Mucosa of descending colon (tissue), 3 donors: ENCODE measurements around the gene CEND1. TPM values are rescaled to one million over a fixed set of nuclear protein-coding genes. Genes with fewer than 3 reads are reported as not detected.

ENCODE experiments used
- ATAC-seq: fragments of 200-7000 bp; cut with Tn5 transposase; one replicate; pipeline ENCODE4 v1.9.1; 2020; ENCODE audit warnings: mild to moderate bottlenecking, moderate library complexity
- DNase-seq, 3 donors: peaks; one replicate each; pipeline ENCODE4 v3.0.0-alpha.2; 2020
- H3K36me3 ChIP-seq: fragments of 200-600 bp; one replicate; pipeline ENCODE4 v1.8.0; 2021; ENCODE audit warnings: low read depth, mild to moderate bottlenecking
- H3K4me1 ChIP-seq: fragments of 200-600 bp; one replicate; pipeline ENCODE4 v1.8.0; 2021; ENCODE audit warnings: low read depth, mild to moderate bottlenecking
- H3K4me3 ChIP-seq: fragments of 200-600 bp; one replicate; pipeline ENCODE4 v1.8.0; 2021; ENCODE audit warnings: mild to moderate bottlenecking
- H3K9me3 ChIP-seq: fragments of 200-600 bp; one replicate; pipeline ENCODE4 v1.8.0; 2021; ENCODE audit warnings: mild to moderate bottlenecking
- intact Hi-C, 2 donors: fragments of 100-400 bp; cut with DNase I in 1 of 2; cut with micrococcal nuclease in 1 of 2; formaldehyde crosslinking; loops; one replicate each; pipeline versions ENCODE4 v1.11.0 to v1.11.1; 2022; cut with DNase I, micrococcal nuclease
- total RNA-seq, 3 donors: library from RNA; stranded (reverse); fragmentation: NEBNext Ultra II Directional in 2 of 3; extraction: Animal tissue kit (Norgen Biotek cat#: 25700) in 2 of 3; gene quantifications; one replicate each; pipeline versions ENCODE4 v1.2.1 to v1.2.4, GENCODE V29; 2021 to 2023
- TF ChIP-seq, protein P1 (sequence below): fragments of 200-600 bp; IDR thresholded peaks from one replicate; pipeline ENCODE4 v1.8.0; 2022; ENCODE audit warnings: antibody characterized with exemption, mild to moderate bottlenecking
- donor health status: DM: no; HTN: no; CAD: no; lungs with moderate emphysema.
- donor health status: DM: no; HTN: no; CAD: no.
- donor health status: DM: no; HTN: yes; CAD: no.

CEND1 gene
- total RNA-seq, 3 donors from 2014 or later, result 0.34 to 2.2 TPM; not detected in 1

DNA sequence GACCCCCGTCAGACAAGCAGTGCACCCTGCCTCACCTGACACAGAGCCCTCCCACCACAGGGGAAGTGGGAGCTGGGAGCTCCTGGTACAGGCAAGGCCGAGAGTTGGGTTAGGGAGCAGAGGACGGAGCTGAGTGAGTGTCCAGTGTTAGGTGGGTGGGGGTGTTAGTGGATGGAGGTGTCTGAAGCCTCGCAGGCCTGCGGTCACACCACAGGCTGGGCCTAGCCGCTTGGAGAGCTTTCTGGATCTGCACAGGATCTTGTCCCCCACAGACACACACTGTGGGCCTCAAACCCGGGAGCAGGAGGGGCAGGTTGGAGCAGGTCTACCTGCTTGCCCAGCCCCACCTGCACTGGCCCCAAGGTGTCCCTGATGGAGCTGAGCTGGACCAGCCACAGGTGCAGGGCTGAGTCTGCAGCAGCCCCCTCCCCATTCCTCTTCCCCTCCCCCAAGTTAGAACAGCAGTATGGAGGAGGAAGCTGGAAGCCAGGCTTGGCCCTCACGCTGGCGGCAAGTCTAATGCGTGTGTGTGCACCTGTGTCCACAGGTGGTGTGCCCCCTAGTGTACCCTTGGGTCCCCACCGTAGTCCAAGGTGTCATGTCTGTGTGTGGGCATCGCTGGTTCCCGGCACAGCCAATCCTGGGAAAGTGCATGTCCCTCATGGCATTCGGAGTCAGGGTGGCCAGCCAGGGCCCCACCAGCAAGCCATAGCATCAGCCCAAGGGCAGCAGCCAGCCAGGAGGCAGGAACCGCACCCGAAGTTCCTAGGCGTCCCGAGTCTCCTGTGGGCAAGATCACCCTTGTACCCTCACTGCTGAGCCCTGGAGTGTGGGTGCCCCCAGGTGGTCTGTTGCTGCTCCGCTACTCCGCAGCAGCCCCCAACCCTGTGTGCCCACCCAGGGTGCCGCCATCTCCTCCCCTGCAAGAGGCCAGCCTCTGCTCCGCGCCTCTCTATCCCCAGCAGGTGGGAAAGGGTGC lies 10.6 kb downstream of the CEND1 start:
- intact Hi-C loops, result no loop called here
- H3K4me3 ChIP-seq, result no peak overlapping the region
- TF ChIP-seq, protein P1, sequence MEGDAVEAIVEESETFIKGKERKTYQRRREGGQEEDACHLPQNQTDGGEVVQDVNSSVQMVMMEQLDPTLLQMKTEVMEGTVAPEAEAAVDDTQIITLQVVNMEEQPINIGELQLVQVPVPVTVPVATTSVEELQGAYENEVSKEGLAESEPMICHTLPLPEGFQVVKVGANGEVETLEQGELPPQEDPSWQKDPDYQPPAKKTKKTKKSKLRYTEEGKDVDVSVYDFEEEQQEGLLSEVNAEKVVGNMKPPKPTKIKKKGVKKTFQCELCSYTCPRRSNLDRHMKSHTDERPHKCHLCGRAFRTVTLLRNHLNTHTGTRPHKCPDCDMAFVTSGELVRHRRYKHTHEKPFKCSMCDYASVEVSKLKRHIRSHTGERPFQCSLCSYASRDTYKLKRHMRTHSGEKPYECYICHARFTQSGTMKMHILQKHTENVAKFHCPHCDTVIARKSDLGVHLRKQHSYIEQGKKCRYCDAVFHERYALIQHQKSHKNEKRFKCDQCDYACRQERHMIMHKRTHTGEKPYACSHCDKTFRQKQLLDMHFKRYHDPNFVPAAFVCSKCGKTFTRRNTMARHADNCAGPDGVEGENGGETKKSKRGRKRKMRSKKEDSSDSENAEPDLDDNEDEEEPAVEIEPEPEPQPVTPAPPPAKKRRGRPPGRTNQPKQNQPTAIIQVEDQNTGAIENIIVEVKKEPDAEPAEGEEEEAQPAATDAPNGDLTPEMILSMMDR, result no peak
- ATAC-seq (no peak), DNase-seq (peak in 1 of 3 donors; percentile 51)
- H3K4me1 ChIP-seq, result peaks cover 29% of the 10 kb centered on the region
- H3K36me3 ChIP-seq, result no peaks in the 10 kb centered on the region
- H3K9me3 ChIP-seq, result no peaks in the 10 kb centered on the region

DNA sequence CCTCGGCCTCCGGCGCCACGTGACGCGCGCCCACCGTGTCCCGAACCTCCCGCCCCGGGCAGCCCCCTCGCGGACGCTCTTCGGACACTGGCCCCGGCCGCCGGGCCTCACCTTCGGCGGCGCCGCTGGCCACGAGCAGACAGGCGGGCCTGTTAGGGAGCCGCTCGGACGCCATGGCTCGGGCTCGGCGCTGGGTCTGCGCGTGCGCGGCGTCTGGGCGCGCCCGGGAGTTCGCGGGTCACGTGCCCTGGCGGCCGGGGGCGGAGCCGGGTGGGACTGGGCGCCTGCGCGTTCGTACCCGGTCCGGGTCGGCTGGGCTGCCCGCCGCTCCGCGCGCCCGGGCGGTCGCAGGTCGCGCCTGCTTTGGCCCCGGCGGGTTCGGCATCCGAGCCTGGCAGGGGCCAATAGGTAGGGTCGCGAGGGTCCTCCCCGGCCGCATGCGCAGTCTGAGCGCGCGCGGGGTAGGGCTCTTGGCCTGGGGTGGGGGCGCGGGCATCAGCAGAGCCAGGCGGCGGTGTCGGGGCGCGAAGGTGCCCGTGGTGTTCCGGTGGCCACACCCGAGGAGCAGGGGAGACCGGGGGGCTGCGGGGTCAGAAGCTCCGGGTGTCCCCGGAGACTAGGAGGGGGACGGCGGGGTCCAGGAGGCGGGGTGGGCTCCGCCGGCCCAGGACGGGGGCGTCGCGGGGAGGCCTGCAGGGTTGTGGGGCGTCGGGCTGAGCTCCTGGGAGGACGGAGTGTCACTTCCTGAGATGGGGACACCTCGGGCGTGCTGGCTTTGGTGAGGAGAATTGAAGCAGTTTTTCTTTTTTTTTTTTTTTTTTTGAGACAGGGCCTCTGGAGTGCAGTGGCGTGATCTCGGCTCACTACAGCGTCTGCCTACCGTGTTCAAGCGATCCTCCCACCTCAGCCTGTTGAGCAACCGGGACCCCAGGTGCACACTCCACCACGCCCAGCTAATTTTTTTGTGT lies 12.3 kb downstream of the CEND1 start, which contains the start of gene GATD1:
TSS of gene GATD1 (minus strand) at position 200 of the 968 bp plus-strand sequence. CDS start at position 175, 25 bp downstream.
- peaks cover 23% of the 10 kb centered on the region for H3K4me1 ChIP-seq
- intact Hi-C loops, result no loop called here

DNA sequence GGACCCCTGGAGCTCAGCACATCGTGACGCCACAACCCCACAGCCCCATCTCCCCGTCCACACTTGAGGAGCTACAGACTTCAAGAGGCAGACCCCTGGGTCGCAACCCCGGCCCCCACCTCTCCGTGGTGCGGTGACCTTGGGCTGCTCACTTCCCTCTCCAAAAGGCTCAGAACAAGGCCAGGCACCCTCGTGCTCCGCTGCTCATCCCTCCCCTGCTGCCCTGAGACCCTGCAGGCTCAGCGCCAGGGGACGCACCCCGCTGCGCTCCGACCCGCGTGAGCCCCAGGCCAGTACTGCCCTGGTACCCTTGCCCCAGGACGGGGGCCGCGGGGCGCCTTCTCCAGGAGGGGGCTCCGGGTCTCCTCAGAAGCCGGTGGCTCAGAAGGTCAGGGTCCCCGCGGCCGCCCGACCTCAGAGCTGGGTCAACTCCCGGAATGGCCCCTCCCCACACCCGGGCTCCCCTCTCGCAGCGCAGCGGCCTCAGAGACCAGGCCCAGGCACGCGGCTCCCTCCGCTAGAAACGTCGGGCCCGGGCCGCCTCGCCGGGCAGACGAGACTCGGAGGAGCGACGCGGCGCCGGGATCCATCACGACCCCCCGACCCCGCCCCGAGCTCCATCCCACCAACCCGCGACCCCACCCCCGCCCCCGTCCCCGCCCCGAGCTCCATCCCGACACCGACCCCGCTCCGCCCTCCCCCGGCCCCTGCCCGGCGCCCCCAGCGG lies 13.2 kb downstream of the CEND1 start:
- TF ChIP-seq, protein P1, result no peak
- Histone ChIP-seq H3K4me1 (peaks cover 23% of the 10 kb centered on the region), H3K4me3 (peak overlapping the region; percentile 80), H3K9me3 (no peaks in the 10 kb centered on the region), H3K36me3 (no peaks in the 10 kb centered on the region)
- peak; percentile 59 for ATAC-seq
- DNase-seq, result peak; percentile 36 to 69 (median 67)
- intact Hi-C loops, result no loop called here

More for the DNA sequence above, 12.3 kb downstream of the CEND1 start, which contains the start of gene GATD1:
- peak; percentile 94 for ATAC-seq
- TF ChIP-seq, protein P1, result no peak
- Histone ChIP-seq H3K36me3 (no peaks in the 10 kb centered on the region), H3K9me3 (no peaks in the 10 kb centered on the region), H3K4me3 (peak within 1 kb of the TSS; percentile 80)
- peak; percentile 94 to 97 (median 95) for DNase-seq

DNA sequence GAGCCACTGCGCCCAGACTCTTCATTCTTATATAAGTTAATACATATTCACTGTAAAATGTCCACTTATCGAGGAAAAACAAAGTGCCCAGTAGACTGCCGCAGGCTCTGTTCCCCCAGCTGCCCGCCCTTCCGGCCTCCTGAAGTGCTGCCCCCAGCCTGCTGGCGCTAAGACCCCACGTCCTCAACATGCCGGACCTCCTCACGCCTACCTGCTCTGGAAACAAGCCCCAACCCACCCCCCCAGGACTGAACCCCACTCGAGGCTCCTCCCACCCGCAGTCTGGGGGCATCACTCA lies 13.7 kb downstream of the CEND1 start:
- TF ChIP-seq, protein P1, result no peak
- Histone ChIP-seq H3K4me1 (peaks cover 23% of the 10 kb centered on the region), H3K36me3 (no peaks in the 10 kb centered on the region), H3K4me3 (no peak overlapping the region), H3K9me3 (no peaks in the 10 kb centered on the region)
- DNase-seq (no peak), ATAC-seq (no peak)
- intact Hi-C loops, result no loop called here
